C4-2B (cell line): ENCODE data around the gene CHCHD3.

Experiments used
- H3K27ac ChIP-seq: fragments of 450-650 bp; 2 replicates; pipeline ENCODE4 v1.5.1; 2017
- ZFX ChIP-seq: fragments of 450-650 bp; IDR thresholded peaks from 2 replicates; pipeline ENCODE4 v1.6.1; 2017
- TF ChIP-seq, protein P1 (sequence below): fragments of 450-650 bp; conservative IDR thresholded peaks from 2 replicates; pipeline ENCODE4 v1.5.1; 2017; ENCODE audit warnings: mild to moderate bottlenecking

The CHCHD3 gene

DNA sequence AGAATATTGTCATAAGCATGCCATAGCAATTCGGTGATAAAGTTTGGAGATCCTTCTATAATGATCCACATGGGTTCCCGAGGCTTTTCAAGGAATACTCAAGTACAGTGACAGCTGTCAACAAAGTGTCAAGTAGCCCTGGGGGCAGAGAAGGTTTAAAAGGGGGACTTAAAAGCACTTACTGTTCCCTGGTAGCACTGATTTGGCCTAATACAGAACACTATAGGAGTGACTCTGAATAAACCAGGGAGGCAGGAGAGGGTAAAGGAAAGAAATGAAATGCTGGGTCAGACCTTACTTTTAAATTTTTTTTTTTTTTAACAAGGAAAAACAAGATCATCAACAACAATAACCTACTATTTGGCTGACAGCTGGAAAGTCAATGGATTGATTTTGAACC lies 20.1 kb downstream of the CHCHD3 start:
- TF ChIP-seq, protein P1, sequence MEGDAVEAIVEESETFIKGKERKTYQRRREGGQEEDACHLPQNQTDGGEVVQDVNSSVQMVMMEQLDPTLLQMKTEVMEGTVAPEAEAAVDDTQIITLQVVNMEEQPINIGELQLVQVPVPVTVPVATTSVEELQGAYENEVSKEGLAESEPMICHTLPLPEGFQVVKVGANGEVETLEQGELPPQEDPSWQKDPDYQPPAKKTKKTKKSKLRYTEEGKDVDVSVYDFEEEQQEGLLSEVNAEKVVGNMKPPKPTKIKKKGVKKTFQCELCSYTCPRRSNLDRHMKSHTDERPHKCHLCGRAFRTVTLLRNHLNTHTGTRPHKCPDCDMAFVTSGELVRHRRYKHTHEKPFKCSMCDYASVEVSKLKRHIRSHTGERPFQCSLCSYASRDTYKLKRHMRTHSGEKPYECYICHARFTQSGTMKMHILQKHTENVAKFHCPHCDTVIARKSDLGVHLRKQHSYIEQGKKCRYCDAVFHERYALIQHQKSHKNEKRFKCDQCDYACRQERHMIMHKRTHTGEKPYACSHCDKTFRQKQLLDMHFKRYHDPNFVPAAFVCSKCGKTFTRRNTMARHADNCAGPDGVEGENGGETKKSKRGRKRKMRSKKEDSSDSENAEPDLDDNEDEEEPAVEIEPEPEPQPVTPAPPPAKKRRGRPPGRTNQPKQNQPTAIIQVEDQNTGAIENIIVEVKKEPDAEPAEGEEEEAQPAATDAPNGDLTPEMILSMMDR, result no peak
- TF ChIP-seq ZFX, result no peak
- H3K27ac ChIP-seq, result no peak overlapping the region

DNA sequence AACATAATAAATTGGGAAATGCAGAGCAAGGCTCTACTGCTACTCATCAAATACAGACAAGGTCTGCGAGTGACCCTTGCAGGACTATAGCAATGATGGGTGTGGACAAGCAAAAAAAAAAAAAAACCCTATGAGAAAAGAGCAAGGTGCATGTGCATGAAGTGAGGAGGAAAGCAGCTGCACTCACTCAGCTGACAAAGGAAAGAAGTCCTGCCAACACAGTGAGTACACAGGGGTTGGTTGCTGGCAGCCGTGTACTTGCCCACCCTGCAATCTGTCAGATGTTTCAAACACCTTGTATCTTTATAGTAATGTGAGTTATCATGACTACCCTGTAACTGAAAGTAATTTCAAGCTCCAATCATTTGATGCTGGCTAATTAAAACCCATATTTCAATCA lies 20.5 kb downstream of the CHCHD3 start:
- TF ChIP-seq ZFX, result no peak
- TF ChIP-seq, protein P1, result no peak
- H3K27ac ChIP-seq, result no peak overlapping the region; the same call in 1 of the 2 replicates

DNA sequence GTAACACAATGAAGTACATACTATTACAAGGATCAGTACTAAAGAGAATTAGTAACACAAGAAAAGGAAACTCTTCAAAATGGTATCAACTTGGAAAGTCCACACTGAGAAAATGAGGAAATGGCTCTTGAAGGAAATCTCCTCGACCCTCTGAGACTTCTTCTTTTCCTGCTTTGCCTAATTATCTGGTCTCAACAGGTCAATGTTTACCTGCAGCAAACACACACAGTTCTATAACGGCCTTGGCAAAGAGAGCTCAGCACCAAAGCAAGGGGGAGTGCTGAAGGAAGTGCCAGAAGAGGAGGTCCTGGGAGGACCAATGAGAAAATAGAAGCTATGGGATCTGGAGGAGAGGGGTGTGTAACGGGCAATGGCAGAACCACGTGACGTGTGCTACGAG lies 21.9 kb downstream of the CHCHD3 start:
- H3K27ac ChIP-seq, result no peak overlapping the region; the same call in 1 of the 2 replicates
- TF ChIP-seq, protein P1, result no peak

DNA sequence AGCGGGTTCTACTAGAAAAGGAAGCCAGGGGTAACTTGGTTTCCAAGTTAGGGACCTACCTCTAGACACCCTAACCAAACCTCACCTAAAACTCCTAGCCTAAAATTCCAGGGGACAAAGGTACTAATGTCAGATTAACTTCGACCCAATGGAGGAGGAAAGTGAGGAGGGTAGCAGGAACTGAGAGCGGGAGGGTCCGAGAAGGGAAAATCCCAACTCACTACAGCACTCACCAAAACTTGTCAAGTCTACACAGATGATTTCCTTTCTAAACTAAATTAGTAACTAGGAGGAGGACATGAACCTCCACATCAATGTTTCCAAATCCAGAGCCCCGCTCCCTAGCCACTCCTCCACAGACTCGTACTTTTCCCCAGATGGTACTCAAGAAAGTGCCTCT lies 22.6 kb downstream of the CHCHD3 start:
- TF ChIP-seq, protein P1, result no peak
- TF ChIP-seq ZFX, result no peak

DNA sequence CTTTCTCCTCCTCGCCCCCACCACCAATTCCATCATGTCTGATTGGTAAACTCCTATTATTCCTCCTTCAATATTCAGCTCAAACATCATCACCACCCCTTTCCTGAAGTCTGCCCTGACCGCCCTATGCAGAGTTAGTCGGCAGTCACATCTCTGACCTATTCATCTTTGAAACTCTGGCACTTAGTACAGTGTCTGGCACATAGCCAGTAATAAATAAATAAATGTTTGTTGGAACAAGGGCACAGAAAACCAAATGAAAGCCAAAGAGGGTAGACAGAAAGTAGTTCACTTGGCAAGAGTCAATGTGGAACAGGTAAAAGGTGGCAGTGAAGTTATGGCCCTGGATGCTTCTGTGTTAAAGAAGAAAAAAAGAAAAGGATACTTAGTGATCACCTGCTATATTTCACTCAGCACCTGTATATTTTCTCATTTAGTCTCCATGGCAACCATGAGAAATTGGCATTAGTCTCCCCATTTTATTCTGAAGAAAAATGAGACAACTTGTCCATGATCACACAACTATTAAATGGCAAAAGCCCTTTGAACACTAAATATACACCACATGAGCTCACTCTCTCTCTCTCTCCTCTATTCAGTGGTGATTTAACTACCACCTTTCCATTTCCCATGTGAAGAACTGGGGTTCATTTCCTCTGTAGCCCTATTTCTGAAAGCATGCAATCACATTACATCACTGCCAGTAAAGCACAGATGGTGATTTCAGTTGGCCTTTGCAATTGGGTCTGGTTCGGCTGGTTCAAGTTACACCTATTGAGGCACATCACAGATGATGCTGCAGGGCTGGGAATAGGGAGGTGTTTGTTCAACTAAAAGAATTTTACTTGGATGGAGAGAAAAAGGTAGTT lies 25.3 kb downstream of the CHCHD3 start:
- no peak overlapping the region for H3K27ac ChIP-seq
- no peak for TF ChIP-seq ZFX
- TF ChIP-seq, protein P1, result no peak

More for the DNA sequence above, 22.6 kb downstream of the CHCHD3 start:
- peak overlapping the region; percentile 31; the same call in 1 of the 2 replicates for H3K27ac ChIP-seq

DNA sequence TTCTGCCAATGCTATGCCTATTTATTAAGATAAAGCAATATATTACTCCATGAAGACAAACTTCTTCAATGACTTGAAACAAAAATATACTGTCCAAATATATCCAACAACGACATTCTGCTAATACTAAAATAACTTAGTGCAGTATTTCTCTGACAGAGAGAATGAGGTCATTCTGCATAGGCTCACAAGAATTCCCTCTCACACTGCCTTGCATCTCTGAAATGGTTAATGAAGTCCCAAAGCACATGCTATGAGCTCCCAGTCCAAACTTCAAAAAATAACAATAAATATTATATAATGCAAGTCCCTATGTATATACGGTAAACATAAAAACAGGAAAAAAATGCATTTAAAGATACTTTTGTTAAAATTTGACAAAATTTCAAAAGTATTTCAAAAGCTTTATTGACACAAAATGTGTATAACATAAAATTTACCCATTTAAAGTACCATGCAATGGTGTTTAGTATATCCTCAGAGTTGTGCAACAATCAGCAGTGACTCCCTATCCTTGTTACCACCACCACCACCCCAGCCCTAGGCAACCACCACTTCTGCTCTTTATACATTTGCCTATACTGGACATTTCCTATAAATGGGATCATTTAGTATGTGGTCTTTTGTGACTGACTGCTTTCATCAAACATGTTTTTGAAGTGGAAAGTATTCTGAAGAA lies 27.6 kb downstream of the CHCHD3 start:
- H3K27ac ChIP-seq, result no peak overlapping the region
- TF ChIP-seq ZFX, result no peak
- TF ChIP-seq, protein P1, result no peak

DNA sequence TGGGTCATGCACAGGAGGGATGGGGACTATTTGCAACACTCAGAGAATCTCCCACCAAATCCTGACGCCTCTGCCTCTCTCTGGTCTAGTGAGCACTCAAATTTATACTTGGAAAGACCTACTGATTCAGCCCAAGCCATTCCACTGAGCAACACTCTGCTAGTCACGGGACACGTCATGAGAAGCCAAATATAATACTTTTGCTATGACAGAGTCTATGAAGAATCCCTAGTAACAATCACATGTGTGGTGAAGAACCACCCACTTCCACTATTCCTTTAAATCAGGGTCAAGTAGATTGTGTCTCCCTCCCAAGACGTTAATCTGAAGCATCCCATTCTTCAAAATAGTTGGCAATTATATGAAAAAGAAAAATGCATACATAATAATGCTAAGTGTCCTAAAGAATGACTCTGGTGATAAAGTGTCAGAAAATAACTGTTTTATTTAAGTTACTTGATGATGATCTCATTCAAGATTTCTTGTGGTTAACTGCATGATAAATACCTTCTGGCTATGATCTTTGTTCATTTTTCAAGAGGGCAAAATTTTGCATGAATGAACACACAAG lies 28.5 kb downstream of the CHCHD3 start:
- TF ChIP-seq, protein P1, result no peak
- TF ChIP-seq ZFX, result no peak
- H3K27ac ChIP-seq, result no peak overlapping the region
